Measurements from ENCODE around the gene STK32A.

- TF ChIP-seq CTCF (IDR thresholded peaks at IDR 0.05) (no peak), POLR2A (IDR thresholded peaks at IDR 0.05) (no peak)
Measured at GRCh38 chr5:147327421-147327820, 92.6 kb downstream of the STK32A start.
